ENCODE results near the gene SERBP1.
"Not testable (repeated sequence)": the region's sequence is repeated elsewhere in the genome, so short reads cannot be mapped to it uniquely, and the experiment has no call there.

Gene SERBP1

DNA sequence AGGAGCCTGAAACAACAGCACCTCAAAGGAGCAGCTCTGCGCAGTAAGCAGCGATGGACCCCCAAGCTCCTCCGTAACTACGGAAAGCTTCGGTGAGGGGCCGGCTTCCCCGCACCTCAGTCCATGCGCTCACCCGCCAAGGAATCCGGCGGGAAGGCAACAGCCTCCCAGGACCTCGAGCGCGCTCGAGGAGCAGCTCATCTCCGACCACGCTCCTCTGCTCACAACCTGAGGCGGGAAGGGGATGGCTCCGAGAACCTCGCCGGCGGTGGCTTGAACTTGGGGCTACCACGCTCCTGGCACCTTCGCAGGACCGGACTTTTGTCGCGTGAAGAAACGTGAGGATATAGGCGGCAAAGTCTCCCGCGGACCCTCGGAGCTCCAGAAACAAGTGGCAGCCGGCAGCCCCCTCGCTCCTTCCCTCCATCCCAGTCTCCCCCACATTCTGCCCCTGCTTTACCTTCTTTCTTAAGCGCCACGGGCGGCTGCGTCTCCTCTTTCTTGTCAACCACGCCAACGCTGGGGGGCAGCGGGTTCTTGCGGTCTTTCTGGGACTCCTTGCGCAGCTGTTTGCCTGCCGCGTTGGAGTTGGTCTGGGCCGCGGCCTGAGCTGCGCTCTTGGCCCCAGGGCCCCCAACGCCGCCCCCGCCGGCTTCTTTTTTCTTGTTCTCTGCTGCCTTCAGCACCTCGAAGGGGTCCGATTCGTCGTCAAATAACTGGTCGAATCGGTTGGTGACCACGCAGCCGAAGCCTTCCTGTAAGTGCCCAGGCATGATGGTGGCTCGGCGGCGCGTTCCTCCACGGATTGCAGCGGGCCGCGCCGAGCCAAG is 459 bp downstream of the SERBP1 start:
- no peaks in the 10 kb centered on the region for H3K9me3 ChIP-seq (ENCODE audit: control insufficient read depth, low read length)
- H3K4me3 ChIP-seq (ENCODE audit: insufficient read depth, low read depth, low read length, poor library complexity, severe bottlenecking), result peak overlapping the region; percentile 99
- peaks cover 5% of the 10 kb centered on the region for H3K36me3 ChIP-seq (ENCODE audit: control insufficient read depth, insufficient read depth, low read length)
- H3K27ac ChIP-seq (ENCODE audit: insufficient read depth, low read length, poor library complexity, severe bottlenecking), result peak overlapping the region; percentile 75
- peaks cover 8% of the 10 kb centered on the region for H3K4me1 ChIP-seq (ENCODE audit: control insufficient read depth, insufficient read depth, low read length, poor library complexity, severe bottlenecking)
- H3K27me3 ChIP-seq (replicated peaks; ENCODE audit: control insufficient read depth, insufficient read depth, low read length, poor library complexity, severe bottlenecking), result no peaks in the 10 kb centered on the region
- DNase-seq, result peak in 1 of 3 donors; percentile 1

DNA sequence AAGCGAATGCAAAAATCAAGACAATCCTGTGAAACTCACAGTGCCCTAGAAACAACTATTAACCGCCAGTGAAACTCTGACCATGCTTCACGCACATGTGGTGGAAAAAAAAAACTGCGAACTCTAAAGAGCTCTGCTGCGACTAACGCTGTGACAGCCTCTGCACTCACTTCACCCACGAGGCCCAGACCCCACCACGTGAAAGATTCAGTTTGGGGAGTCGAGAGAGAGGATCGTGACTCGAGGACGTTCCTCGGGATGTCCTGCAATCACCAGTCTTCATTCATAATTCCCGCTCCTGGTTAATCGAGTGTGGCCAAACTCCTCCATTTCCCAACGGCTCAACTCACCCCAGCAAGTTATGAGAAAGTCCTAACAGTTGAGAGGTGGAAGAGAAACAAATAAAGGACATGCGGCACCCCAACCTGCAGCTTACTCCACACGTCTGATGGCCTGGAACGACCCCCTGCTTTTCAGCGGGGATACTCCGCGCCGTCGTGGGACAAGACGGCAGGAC is 1.1 kb downstream of the SERBP1 start:
- Histone ChIP-seq H3K9me3 (ENCODE audit: control insufficient read depth, low read length) (no peaks in the 10 kb centered on the region), H3K4me3 (ENCODE audit: insufficient read depth, low read depth, low read length, poor library complexity, severe bottlenecking) (peak overlapping the region; percentile 99), H3K36me3 (ENCODE audit: control insufficient read depth, insufficient read depth, low read length) (peaks cover 12% of the 10 kb centered on the region), H3K4me1 (ENCODE audit: control insufficient read depth, insufficient read depth, low read length, poor library complexity, severe bottlenecking) (peaks cover 8% of the 10 kb centered on the region), H3K27me3 (replicated peaks; ENCODE audit: control insufficient read depth, insufficient read depth, low read length, poor library complexity, severe bottlenecking) (no peaks in the 10 kb centered on the region), H3K27ac (ENCODE audit: insufficient read depth, low read length, poor library complexity, severe bottlenecking) (peak overlapping the region; percentile 75)
- DNase-seq, result peak in 2 of 3 donors; percentile 3

DNA sequence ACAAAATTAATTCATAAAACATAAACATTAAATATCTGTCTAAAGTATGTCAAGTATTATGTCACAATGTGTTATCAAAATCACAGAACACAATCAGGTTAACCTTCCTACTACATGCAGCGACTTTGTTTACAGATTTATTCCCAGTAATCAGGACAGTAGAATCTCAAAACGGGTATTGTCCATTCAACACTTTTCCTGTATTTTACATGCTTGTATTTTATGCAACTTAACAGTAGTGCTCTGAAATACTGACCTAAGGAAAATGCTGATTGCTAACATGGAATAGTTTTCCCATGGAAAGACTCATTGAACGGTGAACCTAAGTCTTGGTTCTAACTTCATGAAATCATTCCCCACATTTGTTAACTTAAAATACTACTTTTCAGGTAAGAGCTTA is 2.3 kb downstream of the SERBP1 start:
- peaks cover 23% of the 10 kb centered on the region for H3K36me3 ChIP-seq (ENCODE audit: control insufficient read depth, insufficient read depth, low read length)
- peaks cover 8% of the 10 kb centered on the region for H3K4me1 ChIP-seq (ENCODE audit: control insufficient read depth, insufficient read depth, low read length, poor library complexity, severe bottlenecking)
- H3K9me3 ChIP-seq (ENCODE audit: control insufficient read depth, low read length), result no peaks in the 10 kb centered on the region
- no peaks in the 10 kb centered on the region for H3K27me3 ChIP-seq (replicated peaks; ENCODE audit: control insufficient read depth, insufficient read depth, low read length, poor library complexity, severe bottlenecking)
- peak overlapping the region; percentile 75 for H3K27ac ChIP-seq (ENCODE audit: insufficient read depth, low read length, poor library complexity, severe bottlenecking)
- H3K4me3 ChIP-seq (ENCODE audit: insufficient read depth, low read depth, low read length, poor library complexity, severe bottlenecking), result peak overlapping the region; percentile 99
- no peak for DNase-seq

DNA sequence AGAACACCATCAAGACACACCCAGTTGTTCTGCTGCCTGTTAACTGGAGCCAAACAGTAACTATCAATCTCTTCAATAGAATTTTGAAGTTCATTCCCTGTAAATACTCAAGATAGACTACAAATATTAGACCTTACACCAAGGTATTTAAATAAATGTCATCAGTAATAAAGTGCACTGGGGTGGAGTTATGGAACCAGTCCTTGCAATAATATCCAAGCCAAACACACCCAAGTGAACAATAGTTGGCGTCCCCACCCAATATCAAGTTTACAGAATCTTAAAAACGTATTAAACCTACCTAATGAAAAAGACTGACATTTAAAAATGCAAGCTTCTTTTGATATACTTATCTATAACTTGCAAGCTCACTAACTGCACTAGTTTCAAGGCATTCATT is 2.7 kb downstream of the SERBP1 start:
- Histone ChIP-seq H3K36me3 (ENCODE audit: control insufficient read depth, insufficient read depth, low read length) (peaks cover 26% of the 10 kb centered on the region), H3K27ac (ENCODE audit: insufficient read depth, low read length, poor library complexity, severe bottlenecking) (no peak overlapping the region)

DNA sequence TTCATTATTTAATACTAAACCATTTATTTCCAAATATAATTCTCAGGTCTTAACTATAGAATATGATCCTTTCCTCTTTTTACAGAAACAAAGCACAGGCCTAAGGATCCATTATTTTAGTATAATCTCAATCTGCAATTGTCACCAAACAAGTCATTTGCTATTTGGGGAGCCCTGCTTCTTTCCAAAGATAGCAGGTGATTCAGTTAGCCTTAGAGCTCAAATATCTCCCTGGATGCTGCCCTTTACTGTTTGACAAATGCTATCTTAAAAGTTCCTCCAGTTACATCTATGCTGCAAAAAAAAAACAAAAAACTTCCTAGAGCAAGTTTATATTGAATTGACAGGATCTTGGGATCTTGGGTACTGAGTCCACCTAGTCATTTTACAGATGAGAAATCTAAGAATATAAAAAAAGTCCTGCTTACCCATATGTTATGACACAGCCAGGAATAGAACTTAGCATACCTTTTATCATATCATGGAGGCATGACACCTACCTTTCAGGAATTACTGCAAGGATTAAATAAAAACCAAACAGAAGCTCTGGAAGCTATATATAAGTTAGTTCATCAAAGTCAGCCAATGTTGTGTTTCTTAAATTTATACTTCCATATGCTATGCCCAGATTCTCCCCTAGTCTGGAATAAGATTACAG is 9.2 kb downstream of the SERBP1 start:
- Histone ChIP-seq H3K36me3 (ENCODE audit: control insufficient read depth, insufficient read depth, low read length) (peaks cover 75% of the 10 kb centered on the region), H3K4me1 (ENCODE audit: control insufficient read depth, insufficient read depth, low read length, poor library complexity, severe bottlenecking) (peaks cover 5% of the 10 kb centered on the region), H3K27ac (ENCODE audit: insufficient read depth, low read length, poor library complexity, severe bottlenecking) (no peak overlapping the region)

More for the DNA sequence above, 2.7 kb downstream of the SERBP1 start:
- H3K27me3 ChIP-seq (replicated peaks; ENCODE audit: control insufficient read depth, insufficient read depth, low read length, poor library complexity, severe bottlenecking), result no peaks in the 10 kb centered on the region
- H3K4me3 ChIP-seq (ENCODE audit: insufficient read depth, low read depth, low read length, poor library complexity, severe bottlenecking), result peak overlapping the region; percentile 99
- no peak for DNase-seq
- no peaks in the 10 kb centered on the region for H3K9me3 ChIP-seq (ENCODE audit: control insufficient read depth, low read length)
- H3K4me1 ChIP-seq (ENCODE audit: control insufficient read depth, insufficient read depth, low read length, poor library complexity, severe bottlenecking), result peaks cover 8% of the 10 kb centered on the region

DNA sequence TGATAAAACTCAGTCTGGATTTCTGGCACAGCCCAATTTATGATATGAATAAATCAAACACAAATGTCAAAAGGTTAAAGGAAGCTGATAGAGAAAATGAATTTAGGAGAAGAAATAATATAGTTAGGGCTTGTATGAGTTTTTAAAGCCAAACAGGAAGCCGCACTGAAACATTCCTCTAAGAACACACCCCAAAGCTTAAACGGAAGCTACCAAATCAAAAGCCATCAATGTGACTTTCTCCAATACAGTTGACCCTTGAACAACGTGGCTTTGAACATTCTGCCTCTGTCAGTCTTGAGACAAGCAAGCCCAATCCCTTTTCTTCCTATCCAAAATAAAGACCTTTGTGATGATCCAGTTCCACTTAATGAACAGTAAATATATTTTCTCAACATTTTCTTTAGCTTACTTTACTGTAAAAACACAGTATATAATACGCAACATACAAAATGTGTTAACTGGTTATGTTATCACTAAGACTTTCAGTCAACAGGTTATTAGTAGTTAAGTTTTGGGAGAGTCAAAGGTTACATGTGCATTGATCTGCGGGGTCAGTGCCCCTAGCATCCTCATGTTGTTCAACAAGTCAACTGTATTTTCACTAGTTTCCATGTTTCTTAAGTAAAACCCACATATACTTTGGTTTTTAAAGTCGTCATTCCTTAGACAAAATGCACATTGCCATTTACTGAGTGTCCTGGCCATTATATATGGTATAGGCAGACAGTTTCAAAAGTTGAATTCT is 11.2 kb downstream of the SERBP1 start:
- H3K27me3 ChIP-seq (replicated peaks; ENCODE audit: control insufficient read depth, insufficient read depth, low read length, poor library complexity, severe bottlenecking), result no peaks in the 10 kb centered on the region
- no peak overlapping the region for H3K27ac ChIP-seq (ENCODE audit: insufficient read depth, low read length, poor library complexity, severe bottlenecking)
- H3K9me3 ChIP-seq (ENCODE audit: control insufficient read depth, low read length), result no peaks in the 10 kb centered on the region
- H3K36me3 ChIP-seq (ENCODE audit: control insufficient read depth, insufficient read depth, low read length), result peaks cover 82% of the 10 kb centered on the region
- DNase-seq, result no peak
- H3K4me3 ChIP-seq (ENCODE audit: insufficient read depth, low read depth, low read length, poor library complexity, severe bottlenecking), result no peak overlapping the region
- H3K4me1 ChIP-seq (ENCODE audit: control insufficient read depth, insufficient read depth, low read length, poor library complexity, severe bottlenecking), result peaks cover 5% of the 10 kb centered on the region

More for the DNA sequence above, 9.2 kb downstream of the SERBP1 start:
- Histone ChIP-seq H3K9me3 (ENCODE audit: control insufficient read depth, low read length) (no peaks in the 10 kb centered on the region), H3K27me3 (replicated peaks; ENCODE audit: control insufficient read depth, insufficient read depth, low read length, poor library complexity, severe bottlenecking) (no peaks in the 10 kb centered on the region), H3K4me3 (ENCODE audit: insufficient read depth, low read depth, low read length, poor library complexity, severe bottlenecking) (no peak overlapping the region)
- no peak for DNase-seq

DNA sequence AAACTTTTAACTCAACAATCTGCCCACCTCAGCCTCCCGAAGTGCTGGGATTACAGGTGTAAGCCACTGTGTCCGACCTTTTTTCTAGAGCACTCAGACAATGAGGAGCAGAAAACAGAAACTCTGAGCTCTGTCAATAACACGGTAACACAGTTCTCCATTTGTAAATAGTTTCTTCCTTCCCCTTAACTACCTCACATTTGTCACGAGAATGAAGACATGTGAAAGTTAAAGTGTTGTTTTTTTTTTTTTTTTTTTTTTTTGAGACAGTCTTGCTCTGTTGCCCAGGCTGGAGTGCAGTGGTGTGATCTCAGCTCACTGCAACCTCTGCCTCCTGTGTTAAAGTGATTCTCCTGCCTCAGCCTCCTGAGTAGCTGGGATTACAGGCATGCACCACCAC is 12.5 kb downstream of the SERBP1 start:
- H3K4me1 ChIP-seq (ENCODE audit: control insufficient read depth, insufficient read depth, low read length, poor library complexity, severe bottlenecking); DNase-seq; H3K27me3 ChIP-seq (replicated peaks; ENCODE audit: control insufficient read depth, insufficient read depth, low read length, poor library complexity, severe bottlenecking); H3K4me3 ChIP-seq (ENCODE audit: insufficient read depth, low read depth, low read length, poor library complexity, severe bottlenecking); H3K9me3 ChIP-seq (ENCODE audit: control insufficient read depth, low read length); H3K27ac ChIP-seq (ENCODE audit: insufficient read depth, low read length, poor library complexity, severe bottlenecking): not testable (repeated sequence)
- H3K36me3 ChIP-seq (ENCODE audit: control insufficient read depth, insufficient read depth, low read length), result peaks cover 76% of the 10 kb centered on the region

DNA sequence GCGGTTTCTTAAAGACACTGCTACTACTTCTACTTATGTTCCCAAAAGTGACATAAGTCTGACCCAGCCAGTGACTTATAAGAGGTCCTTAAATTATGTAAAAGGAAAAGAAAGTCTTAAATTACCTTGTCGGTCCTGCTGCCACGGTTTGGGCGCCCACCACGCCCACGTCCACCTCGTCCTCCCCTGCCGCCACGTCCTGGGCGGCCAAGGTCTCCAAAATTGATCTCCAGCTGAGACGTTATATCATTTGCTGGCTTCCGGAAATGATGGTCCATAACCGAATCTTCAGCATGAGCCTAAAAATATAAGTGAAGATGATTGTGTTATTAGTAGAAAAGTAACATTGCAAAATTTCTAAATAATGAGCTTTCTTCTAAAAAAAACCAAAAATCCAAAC is 15.2 kb downstream of the SERBP1 start:
- DNase-seq, result no peak
- H3K9me3 ChIP-seq (ENCODE audit: control insufficient read depth, low read length), result no peaks in the 10 kb centered on the region
- no peak overlapping the region for H3K4me3 ChIP-seq (ENCODE audit: insufficient read depth, low read depth, low read length, poor library complexity, severe bottlenecking)
- peaks cover 5% of the 10 kb centered on the region for H3K4me1 ChIP-seq (ENCODE audit: control insufficient read depth, insufficient read depth, low read length, poor library complexity, severe bottlenecking)
- H3K27ac ChIP-seq (ENCODE audit: insufficient read depth, low read length, poor library complexity, severe bottlenecking), result no peak overlapping the region
- peaks cover 68% of the 10 kb centered on the region for H3K36me3 ChIP-seq (ENCODE audit: control insufficient read depth, insufficient read depth, low read length)
- H3K27me3 ChIP-seq (replicated peaks; ENCODE audit: control insufficient read depth, insufficient read depth, low read length, poor library complexity, severe bottlenecking), result no peaks in the 10 kb centered on the region

DNA sequence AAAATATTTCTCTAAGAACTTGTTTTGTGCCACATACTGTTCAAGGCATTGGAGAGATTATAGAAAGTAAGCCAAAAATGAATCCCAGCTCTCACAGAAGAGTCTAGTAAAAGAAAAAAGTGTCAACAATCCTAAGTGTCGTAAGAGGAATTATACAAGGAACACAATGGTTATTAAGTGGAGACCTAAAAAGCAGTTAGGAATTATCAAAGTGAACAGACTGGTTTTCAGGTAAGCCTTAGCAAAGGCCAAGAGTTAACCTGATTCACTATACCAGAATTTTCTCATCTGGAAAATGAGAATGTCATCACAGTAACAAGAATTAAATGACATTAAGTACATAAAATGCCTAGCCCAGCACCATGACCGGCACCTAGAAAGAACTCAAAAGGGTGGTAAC is 15.6 kb downstream of the SERBP1 start:
- H3K27me3 ChIP-seq (replicated peaks; ENCODE audit: control insufficient read depth, insufficient read depth, low read length, poor library complexity, severe bottlenecking), result no peaks in the 10 kb centered on the region
- no peak for DNase-seq
- H3K36me3 ChIP-seq (ENCODE audit: control insufficient read depth, insufficient read depth, low read length), result peaks cover 67% of the 10 kb centered on the region
- H3K4me1 ChIP-seq (ENCODE audit: control insufficient read depth, insufficient read depth, low read length, poor library complexity, severe bottlenecking), result peaks cover 5% of the 10 kb centered on the region
- no peak overlapping the region for H3K4me3 ChIP-seq (ENCODE audit: insufficient read depth, low read depth, low read length, poor library complexity, severe bottlenecking)
- H3K27ac ChIP-seq (ENCODE audit: insufficient read depth, low read length, poor library complexity, severe bottlenecking), result no peak overlapping the region
- H3K9me3 ChIP-seq (ENCODE audit: control insufficient read depth, low read length), result no peaks in the 10 kb centered on the region
